HepG2 (cell line): ENCODE data around the gene COX6A2. TPM values are rescaled to one million over a fixed set of nuclear protein-coding genes. Genes with fewer than 3 reads are reported as not detected.

Experiments
- AFF4 ChIP-seq: sonication (generic); formaldehyde crosslinking; IDR thresholded peaks from 2 replicates; pipeline ENCODE4 v1.4.0; 2020; ENCODE audit warnings: missing genetic modification reagents
- CTCF ChIP-seq: sonication (generic); formaldehyde crosslinking; IDR thresholded peaks from 2 replicates; pipeline ENCODE4 v1.5.0; 2020; ENCODE audit warnings: mild to moderate bottlenecking, missing genetic modification reagents, moderate library complexity
- ERF ChIP-seq: IDR thresholded peaks from 2 replicates; pipeline ENCODE4 v1.6.1; 2018; ENCODE audit warnings: missing biosample characterization, missing genetic modification reagents
- FOSL2 ChIP-seq: sonication (generic); formaldehyde crosslinking; IDR thresholded peaks from 2 replicates; pipeline ENCODE4 v1.4.0; 2020; ENCODE audit warnings: missing genetic modification reagents
- FOXC1 ChIP-seq: sonication (generic); formaldehyde crosslinking; IDR thresholded peaks from 2 replicates; pipeline ENCODE4 v1.8.0; 2022; ENCODE audit warnings: mild to moderate bottlenecking, missing genetic modification reagents, borderline replicate concordance
- NFKB2 ChIP-seq: sonication (generic); formaldehyde crosslinking; IDR thresholded peaks from 2 replicates; pipeline ENCODE4 v1.4.0; 2020; ENCODE audit warnings: missing genetic modification reagents, borderline replicate concordance
- TFDP2 ChIP-seq: sonication (generic); formaldehyde crosslinking; IDR thresholded peaks from 2 replicates; pipeline ENCODE4 v1.4.0; 2020; ENCODE audit warnings: missing genetic modification reagents
- ZFP90 ChIP-seq: sonication (generic); formaldehyde crosslinking; IDR thresholded peaks from 2 replicates; pipeline ENCODE4 v1.8.0; 2022; ENCODE audit warnings: missing genetic modification reagents, mild to moderate bottlenecking, inconsistent platforms, borderline replicate concordance
- ZNF205 ChIP-seq: IDR thresholded peaks from 2 replicates; pipeline ENCODE4 v1.6.1; 2018; ENCODE audit warnings: missing biosample characterization, missing genetic modification reagents
- ZNF335 ChIP-seq: sonication (generic); formaldehyde crosslinking; IDR thresholded peaks from 2 replicates; pipeline ENCODE4 v1.4.0; 2020; ENCODE audit warnings: missing genetic modification reagents
- ZNF460 ChIP-seq: sonication (generic); formaldehyde crosslinking; IDR thresholded peaks from 2 replicates; pipeline ENCODE4 v1.5.1; 2020; ENCODE audit warnings: missing genetic modification reagents, mild to moderate bottlenecking, borderline replicate concordance
- ZNF784 ChIP-seq: sonication (generic); formaldehyde crosslinking; IDR thresholded peaks from 2 replicates; pipeline ENCODE4 v1.5.1; 2020; ENCODE audit warnings: missing genetic modification reagents, mild to moderate bottlenecking, borderline replicate concordance
- ZNF800 ChIP-seq: sonication (generic); formaldehyde crosslinking; IDR thresholded peaks from 2 replicates; pipeline ENCODE4 v1.4.0; 2020; ENCODE audit warnings: missing genetic modification reagents
- ZSCAN30 ChIP-seq: sonication (generic); formaldehyde crosslinking; IDR thresholded peaks from 2 replicates; pipeline ENCODE4 v1.5.0; 2020; ENCODE audit warnings: mild to moderate bottlenecking, missing genetic modification reagents
- polyA plus RNA-seq, 8 experiments: library from polyadenylated mRNA; depleted of rRNA in 3 of 8; stranded (reverse) in 7 of 8; unstranded in 1 of 8; fragments of >200 nt; fragmentation: Illumina TruSeq in 4 of 8; extraction: Trizol in 4 of 8; gene quantifications; 2 replicates each; pipeline versions ENCODE4 v1.2.1 to v1.2.3, GENCODE V29; 2011 to 2016; ENCODE audit warnings: low read depth in 4 of 8, missing spikeins in 1 of 8, mixed read lengths in 1 of 8; ENCODE audit not compliant: insufficient read depth in 1 of 8
- total RNA-seq, 5 experiments: library from RNA; depleted of rRNA; stranded (reverse); fragments of >200 nt; fragmentation: Illumina TruSeq; extraction: Trizol; gene quantifications; 2 replicates each; pipeline ENCODE4 v1.2.3, GENCODE V29; 2016; ENCODE audit warnings: low read depth in 1 of 5
- TF ChIP-seq, protein P1 (sequence below): sonication (generic); formaldehyde crosslinking; conservative IDR thresholded peaks from 2 replicates; pipeline ENCODE4 v1.8.0; 2022; ENCODE audit warnings: low read depth, missing genetic modification reagents

The COX6A2 gene
- total and polyA plus RNA-seq, 2 of the 13 experiments (the other 11 are each of a cell fraction or from before 2014, with no cell fraction given) = not detected

DNA sequence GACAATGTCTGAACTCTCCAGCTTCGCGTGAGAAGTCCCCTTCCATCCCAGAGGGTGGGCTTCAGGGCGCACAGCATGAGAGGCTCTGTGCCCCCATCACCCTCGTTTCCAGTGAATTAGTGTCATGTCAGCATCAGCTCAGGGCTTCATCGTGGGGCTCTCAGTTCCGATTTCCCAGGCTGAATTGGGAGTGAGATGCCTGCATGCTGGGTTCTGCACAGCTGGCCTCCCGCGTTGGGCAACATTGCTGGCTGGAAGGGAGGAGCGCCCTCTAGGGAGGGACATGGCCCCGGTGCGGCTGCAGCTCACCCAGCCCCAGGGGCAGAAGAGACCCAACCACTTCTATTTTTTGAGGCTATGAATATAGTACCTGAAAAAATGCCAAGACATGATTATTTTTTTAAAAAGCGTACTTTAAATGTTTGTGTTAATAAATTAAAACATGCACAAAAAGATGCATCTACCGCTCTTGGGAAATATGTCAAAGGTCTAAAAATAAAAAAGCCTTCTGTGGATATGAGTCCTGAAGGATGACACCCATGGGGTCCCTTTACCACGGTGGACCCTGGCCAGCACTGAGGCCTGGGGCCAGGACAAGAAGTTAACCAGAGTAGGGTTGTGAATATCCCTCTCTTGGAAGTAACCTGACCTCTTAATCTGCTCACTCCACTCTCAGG is 45.5 kb downstream of the COX6A2 start (continued):
- TF ChIP-seq ZNF205 (no peak), CTCF (CRISPR knock-in tag) (peak; percentile 90), ZSCAN30 (CRISPR knock-in tag) (no peak), ZNF460 (CRISPR knock-in tag) (no peak), ZFP90 (CRISPR knock-in tag) (0 out of 2 replicates have a peak, but pooled peaks have one; percentile 32), ZNF784 (CRISPR knock-in tag) (no peak), FOSL2 (CRISPR knock-in tag) (peak; percentile 24; the same call in 1 of the 2 replicates), AFF4 (CRISPR knock-in tag) (no peak), ERF (CRISPR knock-in tag) (0 out of 2 replicates have a peak, but pooled peaks have one; percentile 27), ZNF335 (no peak), FOXC1 (no peak), NFKB2 (peak; percentile 75; the same call in 1 of the 2 replicates), ZNF800 (CRISPR knock-in tag) (0 out of 2 replicates have a peak, but pooled peaks have one; percentile 26), TFDP2 (CRISPR knock-in tag) (0 out of 2 replicates have a peak, but pooled peaks have one; percentile 46)
- TF ChIP-seq, protein P1, sequence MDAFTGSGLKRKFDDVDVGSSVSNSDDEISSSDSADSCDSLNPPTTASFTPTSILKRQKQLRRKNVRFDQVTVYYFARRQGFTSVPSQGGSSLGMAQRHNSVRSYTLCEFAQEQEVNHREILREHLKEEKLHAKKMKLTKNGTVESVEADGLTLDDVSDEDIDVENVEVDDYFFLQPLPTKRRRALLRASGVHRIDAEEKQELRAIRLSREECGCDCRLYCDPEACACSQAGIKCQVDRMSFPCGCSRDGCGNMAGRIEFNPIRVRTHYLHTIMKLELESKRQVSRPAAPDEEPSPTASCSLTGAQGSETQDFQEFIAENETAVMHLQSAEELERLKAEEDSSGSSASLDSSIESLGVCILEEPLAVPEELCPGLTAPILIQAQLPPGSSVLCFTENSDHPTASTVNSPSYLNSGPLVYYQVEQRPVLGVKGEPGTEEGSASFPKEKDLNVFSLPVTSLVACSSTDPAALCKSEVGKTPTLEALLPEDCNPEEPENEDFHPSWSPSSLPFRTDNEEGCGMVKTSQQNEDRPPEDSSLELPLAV (CRISPR knock-in tag) = no peak
